HG02852 (cell line): ENCODE measurements around the gene METAP1D.
"Not testable (repeated sequence)": the region's sequence is repeated elsewhere in the genome, so short reads cannot be mapped to it uniquely, and the experiment has no call there.

Experiments
- ATAC-seq: cut with Tn5 transposase; IDR thresholded peaks from one replicate; pipeline ENCODE4 v1.9.1; 2021; ENCODE audit warnings: mild to moderate bottlenecking, moderate library complexity; ENCODE audit not compliant: unreplicated experiment

METAP1D gene

GRCh38 chr2:171996021-171996420, 3.7 kb upstream of the METAP1D start:
- no peak for ATAC-seq

GRCh38 chr2:171997031-171997430, 2.7 kb upstream of the METAP1D start:
- not testable (repeated sequence) for ATAC-seq

DNA sequence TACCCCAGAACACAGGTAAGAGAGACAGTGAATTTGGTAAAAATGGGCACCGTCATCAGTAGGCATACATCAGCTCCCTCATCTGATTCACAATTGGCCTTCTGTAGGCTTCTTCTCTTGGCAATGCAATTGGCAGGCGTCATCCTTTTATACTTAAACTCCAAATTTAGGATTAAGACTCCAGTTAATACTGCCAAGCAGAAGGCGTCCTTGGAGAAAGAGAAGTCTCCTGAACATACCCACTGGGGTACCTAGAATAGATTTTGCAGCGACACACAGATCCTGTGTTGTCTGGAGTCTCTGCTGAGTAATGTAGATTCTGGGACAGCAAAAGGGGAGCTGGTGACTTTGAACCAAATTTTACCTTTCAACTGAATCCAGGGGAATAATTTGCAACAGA, 592 bp upstream of the METAP1D start:
- ATAC-seq: peak; percentile 2

DNA sequence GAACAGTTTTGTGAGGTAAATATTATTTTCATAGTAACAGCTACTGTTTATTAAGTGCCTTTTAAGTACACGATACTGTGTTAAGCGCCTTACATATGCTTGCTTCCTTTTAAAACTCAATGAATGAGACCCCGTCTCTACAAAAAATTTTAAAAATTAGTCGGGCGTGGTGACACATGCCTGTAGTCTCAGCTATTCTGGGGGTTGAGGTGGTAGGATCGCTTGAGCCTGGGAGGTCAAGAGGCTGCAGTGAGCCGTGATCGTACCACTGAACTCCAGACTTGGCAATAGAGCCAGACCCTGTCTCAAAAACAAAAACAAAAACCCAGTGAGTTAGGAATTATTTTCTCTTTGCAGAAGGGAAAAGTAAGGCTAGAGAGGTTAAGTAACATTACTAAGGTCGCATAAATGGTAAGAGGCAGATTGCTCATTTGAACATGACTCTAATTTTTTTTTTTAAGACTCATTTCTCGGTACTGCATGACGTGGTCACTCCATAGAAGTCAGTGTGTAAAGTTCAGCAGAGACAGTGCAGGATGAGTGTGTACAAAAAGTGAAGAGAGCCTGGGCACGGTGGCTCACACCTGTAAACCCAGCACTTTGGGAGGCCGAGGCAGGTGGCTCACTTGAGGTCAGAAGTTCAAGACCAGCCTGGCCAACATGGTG, 1.1 kb downstream of the METAP1D start:
- ATAC-seq: no peak

- ATAC-seq: no peak
Measured at GRCh38 chr2:172007372-172007771, 7.6 kb downstream of the METAP1D start.

GRCh38 chr2:172009823-172010222, 10.1 kb downstream of the METAP1D start:
- no peak for ATAC-seq

GRCh38 chr2:172011812-172012575, 12.2 kb downstream of the METAP1D start:
- ATAC-seq: no peak

DNA sequence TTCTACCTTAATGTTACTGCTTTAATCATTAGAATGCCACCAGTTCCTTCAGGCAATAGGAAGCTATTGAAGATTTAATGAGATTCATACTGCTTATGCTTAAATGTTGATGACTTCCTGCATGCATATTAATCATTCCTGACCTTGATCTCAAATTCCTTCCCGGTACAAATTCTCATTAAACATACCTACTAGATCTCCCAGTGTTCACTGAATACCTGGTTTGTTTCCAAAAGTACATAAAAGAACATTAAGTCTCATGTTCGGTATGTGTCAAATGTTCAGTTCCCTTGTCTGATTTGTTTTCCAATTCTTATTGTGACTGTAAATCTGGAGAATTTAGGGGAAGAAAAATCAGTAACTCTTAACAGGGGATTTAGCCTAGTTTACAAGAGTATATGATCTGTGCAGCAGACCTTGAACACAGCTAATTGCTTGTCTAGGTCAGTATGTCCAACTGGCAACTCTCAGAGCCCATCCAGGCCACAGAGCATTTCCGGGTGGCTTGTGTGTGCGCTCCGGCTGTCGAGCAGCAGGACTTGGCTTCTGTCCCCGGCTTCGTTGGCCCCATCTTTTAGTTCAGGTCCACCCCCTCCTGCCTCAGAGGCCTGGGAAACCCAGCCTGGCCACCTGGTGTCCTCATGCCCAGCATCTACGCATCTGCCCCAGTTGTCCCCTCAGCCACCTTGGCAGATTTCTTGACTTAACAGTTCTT, 13.1 kb downstream of the METAP1D start:
- ATAC-seq: no peak

DNA sequence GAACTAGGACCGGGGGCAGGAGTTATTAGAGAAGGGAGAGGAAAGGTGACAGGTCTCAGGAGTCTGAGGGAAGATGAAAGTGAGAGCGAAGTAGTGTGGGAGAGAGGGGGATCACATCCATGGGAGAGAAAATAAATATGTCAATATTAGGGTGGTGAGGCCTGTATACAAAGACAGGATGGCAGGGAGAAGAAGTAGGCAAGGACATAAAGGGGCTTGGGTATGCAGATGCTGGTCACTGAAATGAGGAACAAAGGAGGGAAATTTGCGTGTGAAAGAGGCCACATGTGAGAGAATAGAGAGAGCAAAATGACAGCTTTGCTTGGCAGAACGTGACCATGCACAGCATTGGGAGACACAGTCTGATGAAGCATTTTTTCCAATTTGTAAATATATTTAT, 13.6 kb downstream of the METAP1D start:
- peak; percentile 82 for ATAC-seq

GRCh38 chr2:172021074-172021931, 21.6 kb downstream of the METAP1D start:
- no peak for ATAC-seq

DNA sequence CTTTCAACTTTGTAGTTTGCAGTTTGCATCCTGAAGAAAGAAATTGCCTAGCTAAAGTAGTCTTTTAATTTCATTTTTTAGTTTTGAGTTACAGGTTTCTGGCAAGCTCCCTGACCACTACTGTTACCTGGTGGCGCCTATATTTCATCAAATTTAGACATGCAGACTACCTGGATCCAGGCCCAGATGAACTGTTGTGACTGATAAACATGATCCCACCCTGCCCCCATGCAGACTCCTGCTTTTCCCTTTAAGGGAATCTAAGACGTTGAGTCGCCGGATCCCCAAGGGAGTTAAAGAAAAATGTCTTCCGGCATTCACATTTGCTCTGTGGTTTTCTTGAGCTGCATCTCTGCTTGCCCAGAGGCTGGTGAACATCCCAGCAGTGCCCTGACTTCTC, 22.2 kb downstream of the METAP1D start:
- ATAC-seq: no peak

DNA sequence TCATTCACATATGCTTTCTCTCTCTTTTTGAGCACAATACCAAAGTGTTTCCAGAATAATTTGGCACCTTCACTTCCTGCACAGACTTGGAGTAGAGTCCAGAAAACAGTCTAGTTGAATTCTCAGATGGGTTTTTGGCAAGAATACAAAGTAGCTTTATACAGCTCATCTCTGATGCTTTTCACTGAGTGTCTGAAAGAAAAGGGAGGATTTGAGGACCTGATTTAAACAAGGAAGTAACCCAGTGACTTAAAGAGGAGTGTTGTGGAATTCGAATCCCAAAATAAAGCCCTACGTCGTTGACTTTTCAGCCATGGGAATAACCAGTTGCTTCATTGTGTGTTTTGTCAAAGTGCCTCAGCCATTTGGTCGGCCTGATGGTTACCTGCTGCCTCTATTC, 31.8 kb downstream of the METAP1D start:
- ATAC-seq: no peak

- no peak for ATAC-seq
Measured at GRCh38 chr2:172038121-172038520, 38.4 kb downstream of the METAP1D start.

- ATAC-seq: no peak
Measured at GRCh38 chr2:172038604-172039003, 38.9 kb downstream of the METAP1D start.

DNA sequence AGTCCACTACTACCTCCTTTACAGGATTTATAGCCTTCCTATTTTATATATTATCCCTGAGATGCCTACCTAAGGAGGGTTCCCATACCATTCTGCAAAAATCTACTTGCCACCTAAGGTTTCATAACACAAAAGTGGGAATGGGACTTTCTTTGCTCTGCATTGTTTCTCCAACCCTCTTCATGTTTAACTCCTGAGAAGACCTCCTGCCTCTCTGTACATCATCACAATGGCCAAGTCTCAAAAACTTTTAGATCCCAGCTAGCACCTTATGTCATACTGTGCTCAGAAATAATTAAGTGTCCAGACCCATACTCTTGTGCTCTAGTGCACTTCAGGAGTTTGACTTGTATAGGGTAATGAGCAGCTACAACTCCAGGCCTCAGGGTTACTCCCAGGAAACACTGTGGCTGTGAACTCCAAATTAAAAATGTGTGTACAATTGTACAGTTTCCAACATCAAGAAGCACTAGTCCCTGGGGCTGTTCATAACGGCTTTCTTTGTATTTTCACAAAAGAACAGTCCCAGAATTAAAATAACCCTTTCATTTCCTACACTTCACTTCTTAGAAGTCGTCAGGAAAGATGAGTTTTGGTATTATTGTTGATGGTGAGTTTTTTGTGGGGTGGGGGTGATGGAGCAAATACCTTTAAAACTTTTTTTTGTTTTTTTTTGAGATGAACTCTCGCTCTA, 39.4 kb downstream of the METAP1D start:
- no peak for ATAC-seq

GRCh38 chr2:172040311-172040710, 40.6 kb downstream of the METAP1D start:
- no peak for ATAC-seq

- ATAC-seq: no peak
Measured at GRCh38 chr2:172046080-172046678, 46.4 kb downstream of the METAP1D start.

- no peak for ATAC-seq
Measured at GRCh38 chr2:172046866-172047565, 47.3 kb downstream of the METAP1D start.
